ENCODE results near the gene TENM3.

GRCh38 chr4:182519528-182519927 is 276.3 kb downstream of the TENM3 start:
- TF ChIP-seq GATA3 (IDR thresholded peaks at IDR 0.05; ENCODE audit: low read depth, low read length): no peak
- TF ChIP-seq GATA2 (IDR thresholded peaks at IDR 0.05; ENCODE audit: low read depth, low read length): no peak

All from SH-SY5Y (cell line).